Measurements from ENCODE around the gene PCNX2.
"Not testable (repeated sequence)": the region's sequence is repeated elsewhere in the genome, so short reads cannot be mapped to it uniquely, and the experiment has no call there.

The PCNX2 gene

GRCh38 chr1:233183226-233184020, 112.1 kb downstream of the PCNX2 start:
- in situ Hi-C loops (cut with HindIII; ENCODE audit: low pct_unique_long_range_greater_than_20kb, low sequenced_read_pairs) = no loop called here
- TF ChIP-seq JUND (IDR thresholded peaks at IDR 0.05; ENCODE audit: low read depth) = no peak
- no peak for DNase-seq (ENCODE audit: low read depth in 1 of 2, low spot score in 1 of 2)

- no peak for TF ChIP-seq JUND (IDR thresholded peaks at IDR 0.05; ENCODE audit: low read depth)
- in situ Hi-C loops (cut with HindIII; ENCODE audit: low pct_unique_long_range_greater_than_20kb, low sequenced_read_pairs) = no loop called here
- no peak for DNase-seq (ENCODE audit: low read depth in 1 of 2, low spot score in 1 of 2)
Measured at GRCh38 chr1:233182587-233182986, 112.9 kb downstream of the PCNX2 start.

GRCh38 chr1:233180641-233181364, 114.7 kb downstream of the PCNX2 start:
- no peak for DNase-seq (ENCODE audit: low read depth in 1 of 2, low spot score in 1 of 2)
- in situ Hi-C loops (cut with HindIII; ENCODE audit: low pct_unique_long_range_greater_than_20kb, low sequenced_read_pairs) = no loop called here
- no peak for TF ChIP-seq JUND (IDR thresholded peaks at IDR 0.05; ENCODE audit: low read depth)

GRCh38 chr1:233179638-233180037, 115.9 kb downstream of the PCNX2 start:
- DNase-seq (ENCODE audit: low read depth in 1 of 2, low spot score in 1 of 2); in situ Hi-C loops (cut with HindIII; ENCODE audit: low pct_unique_long_range_greater_than_20kb, low sequenced_read_pairs): not testable (repeated sequence)

GRCh38 chr1:233172201-233172600, 123.3 kb downstream of the PCNX2 start:
- TF ChIP-seq JUND (IDR thresholded peaks at IDR 0.05; ENCODE audit: low read depth) = no peak
- in situ Hi-C loops (cut with HindIII; ENCODE audit: low pct_unique_long_range_greater_than_20kb, low sequenced_read_pairs) = no loop called here
- DNase-seq (ENCODE audit: low read depth in 1 of 2, low spot score in 1 of 2) = peak; percentile 57 to 89

- in situ Hi-C loops (cut with HindIII; ENCODE audit: low pct_unique_long_range_greater_than_20kb, low sequenced_read_pairs) = no loop called here
- TF ChIP-seq JUND (IDR thresholded peaks at IDR 0.05; ENCODE audit: low read depth) = no peak
- no peak for DNase-seq (ENCODE audit: low read depth in 1 of 2, low spot score in 1 of 2)
Measured at GRCh38 chr1:233170741-233171140, 124.8 kb downstream of the PCNX2 start.

GRCh38 chr1:233168384-233168783, 127.1 kb downstream of the PCNX2 start:
- TF ChIP-seq JUND (IDR thresholded peaks at IDR 0.05; ENCODE audit: low read depth) = no peak
- in situ Hi-C loops (cut with HindIII; ENCODE audit: low pct_unique_long_range_greater_than_20kb, low sequenced_read_pairs) = no loop called here
- no peak for DNase-seq (ENCODE audit: low read depth in 1 of 2, low spot score in 1 of 2)

- in situ Hi-C loops (cut with HindIII; ENCODE audit: low pct_unique_long_range_greater_than_20kb, low sequenced_read_pairs) = no loop called here
- DNase-seq (ENCODE audit: low read depth in 1 of 2, low spot score in 1 of 2) = no peak
- TF ChIP-seq JUND (IDR thresholded peaks at IDR 0.05; ENCODE audit: low read depth) = no peak
Measured at GRCh38 chr1:233166896-233167295, 128.6 kb downstream of the PCNX2 start.

GRCh38 chr1:233163696-233164095, 131.8 kb downstream of the PCNX2 start:
- no peak for TF ChIP-seq JUND (IDR thresholded peaks at IDR 0.05; ENCODE audit: low read depth)
- in situ Hi-C loops (cut with HindIII; ENCODE audit: low pct_unique_long_range_greater_than_20kb, low sequenced_read_pairs) = no loop called here
- no peak for DNase-seq (ENCODE audit: low read depth in 1 of 2, low spot score in 1 of 2)

- TF ChIP-seq JUND (IDR thresholded peaks at IDR 0.05; ENCODE audit: low read depth) = no peak
- in situ Hi-C loops (cut with HindIII; ENCODE audit: low pct_unique_long_range_greater_than_20kb, low sequenced_read_pairs) = no loop called here
- no peak for DNase-seq (ENCODE audit: low read depth in 1 of 2, low spot score in 1 of 2)
Measured at GRCh38 chr1:233158322-233158721, 137.2 kb downstream of the PCNX2 start.

GRCh38 chr1:233157245-233157644, 138.3 kb downstream of the PCNX2 start:
- no peak for TF ChIP-seq JUND (IDR thresholded peaks at IDR 0.05; ENCODE audit: low read depth)
- in situ Hi-C loops (cut with HindIII; ENCODE audit: low pct_unique_long_range_greater_than_20kb, low sequenced_read_pairs) = no loop called here
- no peak for DNase-seq (ENCODE audit: low read depth in 1 of 2, low spot score in 1 of 2)

- DNase-seq (ENCODE audit: low read depth in 1 of 2, low spot score in 1 of 2) = no peak
- in situ Hi-C loops (cut with HindIII; ENCODE audit: low pct_unique_long_range_greater_than_20kb, low sequenced_read_pairs) = no loop called here
- no peak for TF ChIP-seq JUND (IDR thresholded peaks at IDR 0.05; ENCODE audit: low read depth)
Measured at GRCh38 chr1:233151861-233152260, 143.7 kb downstream of the PCNX2 start.

- DNase-seq (ENCODE audit: low read depth in 1 of 2, low spot score in 1 of 2) = no peak
- in situ Hi-C loops (cut with HindIII; ENCODE audit: low pct_unique_long_range_greater_than_20kb, low sequenced_read_pairs) = no loop called here
- TF ChIP-seq JUND (IDR thresholded peaks at IDR 0.05; ENCODE audit: low read depth) = no peak
Measured at GRCh38 chr1:233144434-233144833, 151.1 kb downstream of the PCNX2 start.

All from T47D (cell line).